Omental fat pad (tissue), 4 donors: Measurements from ENCODE around the gene EIF5A. TPM values are rescaled to one million over a fixed set of nuclear protein-coding genes. Genes with fewer than 3 reads are reported as not detected.
A peak's percentile ranks its signal among the peaks of the same experiment; 100 is the strongest.

Source experiments
- ATAC-seq: fragments of 150-250 bp; one replicate; pipeline ENCODE4 v1.9.1; 2016; ENCODE audit warnings: mild to moderate bottlenecking, moderate library complexity; ENCODE audit not compliant: low FRiP score
- DNase-seq: peaks from one replicate; pipeline ENCODE4 v3.0.0-alpha.2; 2019; ENCODE audit warnings: low spot score
- total RNA-seq, 4 donors: library from RNA; depleted of rRNA; stranded (reverse); fragments of >200 nt; gene quantifications; one replicate each; pipeline ENCODE4 v1.1.0, GENCODE V29; 2016
- TF ChIP-seq, protein P1 (sequence below), 3 donors: fragments of 450-650 bp; IDR thresholded peaks; one replicate each; pipeline ENCODE4 v1.5.1; 2016 to 2017; ENCODE audit warnings: antibody characterized with exemption in 3 of 3, mild to moderate bottlenecking in 3 of 3, moderate library complexity in 2 of 3

The EIF5A gene
- total RNA-seq = 100 to 1,000 TPM; 127 to 408 (median 282) TPM

DNA sequence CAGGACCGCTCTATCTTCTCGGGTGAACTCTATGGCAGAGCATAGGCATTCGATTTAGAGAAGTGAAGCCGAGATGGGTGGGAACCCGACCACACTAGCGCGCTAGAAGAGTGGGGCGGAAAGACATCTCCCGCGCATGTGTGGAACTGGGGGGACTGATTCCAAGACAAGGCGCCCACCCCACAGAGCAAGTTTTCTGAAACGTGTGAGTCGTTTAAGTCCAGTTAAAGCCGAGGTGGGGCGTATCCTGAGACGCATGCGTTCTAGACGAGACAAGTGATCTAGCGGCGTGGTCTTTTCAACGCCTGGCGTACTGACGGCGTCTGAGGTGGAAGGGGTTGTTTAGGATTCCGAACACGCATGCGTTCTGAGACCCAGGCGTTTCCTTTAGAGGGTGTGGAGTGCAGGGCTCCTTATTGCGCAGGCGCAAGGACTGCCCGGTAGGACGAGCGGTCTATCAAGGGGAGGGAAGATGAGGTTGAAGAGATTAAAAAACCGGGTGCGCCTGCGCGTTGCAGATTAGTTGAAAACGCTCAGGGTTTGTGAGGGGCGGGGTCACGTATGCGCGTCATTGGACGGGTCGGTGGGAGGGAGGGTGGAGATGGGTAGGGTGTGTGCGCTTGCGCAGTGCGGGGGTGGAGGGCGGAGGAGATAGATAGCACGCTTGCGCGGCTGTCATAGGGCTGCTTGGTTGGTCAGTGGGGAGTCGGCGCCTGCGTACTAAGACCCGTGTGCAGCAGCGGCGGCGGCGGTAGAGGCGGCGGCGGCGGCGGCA, at the start of gene EIF5A:
EIF5A (plus strand) TSS at position 718 of the 775 bp plus-strand sequence. CDS start 2,008 bp downstream, outside the sequence.
- DNase-seq (peak; percentile 98), ATAC-seq (peak; percentile 94)
- TF ChIP-seq, protein P1, sequence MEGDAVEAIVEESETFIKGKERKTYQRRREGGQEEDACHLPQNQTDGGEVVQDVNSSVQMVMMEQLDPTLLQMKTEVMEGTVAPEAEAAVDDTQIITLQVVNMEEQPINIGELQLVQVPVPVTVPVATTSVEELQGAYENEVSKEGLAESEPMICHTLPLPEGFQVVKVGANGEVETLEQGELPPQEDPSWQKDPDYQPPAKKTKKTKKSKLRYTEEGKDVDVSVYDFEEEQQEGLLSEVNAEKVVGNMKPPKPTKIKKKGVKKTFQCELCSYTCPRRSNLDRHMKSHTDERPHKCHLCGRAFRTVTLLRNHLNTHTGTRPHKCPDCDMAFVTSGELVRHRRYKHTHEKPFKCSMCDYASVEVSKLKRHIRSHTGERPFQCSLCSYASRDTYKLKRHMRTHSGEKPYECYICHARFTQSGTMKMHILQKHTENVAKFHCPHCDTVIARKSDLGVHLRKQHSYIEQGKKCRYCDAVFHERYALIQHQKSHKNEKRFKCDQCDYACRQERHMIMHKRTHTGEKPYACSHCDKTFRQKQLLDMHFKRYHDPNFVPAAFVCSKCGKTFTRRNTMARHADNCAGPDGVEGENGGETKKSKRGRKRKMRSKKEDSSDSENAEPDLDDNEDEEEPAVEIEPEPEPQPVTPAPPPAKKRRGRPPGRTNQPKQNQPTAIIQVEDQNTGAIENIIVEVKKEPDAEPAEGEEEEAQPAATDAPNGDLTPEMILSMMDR (IDR thresholded peaks at IDR 0.05) = no peak

DNA sequence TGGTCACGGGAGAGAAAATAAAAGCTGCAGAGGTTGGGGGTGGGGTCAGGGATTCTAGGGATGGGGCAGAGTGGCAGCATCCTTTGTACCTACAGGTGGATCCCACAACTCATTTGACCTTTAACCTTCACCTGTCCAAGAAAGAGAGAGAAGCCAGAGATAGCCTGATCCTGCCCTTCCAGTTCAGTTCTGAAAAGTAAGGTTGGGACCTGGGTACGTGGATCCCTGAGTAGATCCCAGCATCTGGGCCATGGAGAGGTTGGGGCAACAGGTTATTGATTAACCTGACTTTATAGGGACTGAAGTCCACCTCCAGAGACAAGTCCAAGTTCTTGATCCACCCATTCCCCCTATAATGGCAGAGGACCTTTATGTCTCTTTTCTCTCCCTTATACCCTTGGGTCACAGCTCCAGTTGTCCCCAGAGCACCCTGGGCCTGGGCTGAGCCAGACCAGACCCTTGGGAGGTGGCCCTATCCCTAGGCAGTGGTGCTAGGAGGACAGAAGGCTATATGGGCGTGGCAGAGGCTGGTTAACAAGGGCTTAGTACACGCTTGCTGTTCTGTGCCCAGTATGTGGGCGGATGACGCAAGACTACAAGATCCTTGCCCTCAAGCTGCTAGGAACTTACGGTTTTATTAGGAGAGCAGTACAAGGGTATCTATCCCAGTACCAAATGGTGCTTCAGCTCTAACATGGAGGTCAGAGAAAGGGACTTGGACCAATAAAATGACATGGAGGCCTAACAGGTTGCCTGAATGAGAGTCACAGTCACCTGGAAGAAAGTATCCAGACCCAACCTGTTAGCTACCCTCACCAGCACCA, 48.5 kb upstream of the EIF5A start:
- ATAC-seq (no peak), DNase-seq (no peak)
- TF ChIP-seq, protein P1 (IDR thresholded peaks at IDR 0.05) = no peak

DNA sequence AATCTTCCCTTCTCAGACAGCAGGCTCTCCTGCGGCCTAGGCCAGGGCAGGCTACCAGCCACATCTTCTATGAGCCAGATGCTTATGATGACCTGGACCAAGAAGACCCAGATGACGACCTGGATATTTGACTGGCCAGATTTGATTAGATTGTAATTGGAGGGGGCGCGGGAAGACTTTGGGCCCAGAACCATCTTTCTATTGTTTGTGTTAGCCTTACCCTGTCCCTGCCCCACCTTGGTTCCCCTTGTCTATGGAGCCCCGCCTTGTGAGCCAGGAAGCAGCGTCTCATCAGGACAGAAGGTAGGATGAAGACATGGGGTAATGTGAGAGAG, 47.9 kb upstream of the EIF5A start:
- DNase-seq (no peak), ATAC-seq (no peak)
- TF ChIP-seq, protein P1 (IDR thresholded peaks at IDR 0.05) = no peak

DNA sequence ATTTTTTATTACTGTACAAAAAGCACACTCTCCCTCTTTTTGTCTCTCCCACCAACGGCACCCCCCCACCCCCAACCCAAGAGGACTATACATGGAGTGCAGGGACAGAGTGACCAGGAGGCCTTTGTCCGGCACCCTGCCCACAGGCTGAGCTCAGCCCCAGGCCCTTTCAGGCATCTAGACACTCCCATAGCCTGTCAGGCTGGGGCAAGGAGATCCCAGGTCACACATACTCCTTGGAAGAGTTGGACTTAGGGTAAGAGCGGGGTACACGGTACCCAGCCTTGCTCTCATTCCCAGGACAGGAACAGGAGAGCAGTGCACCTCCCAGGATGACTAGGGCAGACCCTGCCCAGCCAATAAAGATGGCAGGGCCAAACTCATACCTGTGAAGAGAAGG, 47.3 kb upstream of the EIF5A start:
- TF ChIP-seq, protein P1 (IDR thresholded peaks at IDR 0.05) = no peak
- DNase-seq (no peak), ATAC-seq (no peak)

DNA sequence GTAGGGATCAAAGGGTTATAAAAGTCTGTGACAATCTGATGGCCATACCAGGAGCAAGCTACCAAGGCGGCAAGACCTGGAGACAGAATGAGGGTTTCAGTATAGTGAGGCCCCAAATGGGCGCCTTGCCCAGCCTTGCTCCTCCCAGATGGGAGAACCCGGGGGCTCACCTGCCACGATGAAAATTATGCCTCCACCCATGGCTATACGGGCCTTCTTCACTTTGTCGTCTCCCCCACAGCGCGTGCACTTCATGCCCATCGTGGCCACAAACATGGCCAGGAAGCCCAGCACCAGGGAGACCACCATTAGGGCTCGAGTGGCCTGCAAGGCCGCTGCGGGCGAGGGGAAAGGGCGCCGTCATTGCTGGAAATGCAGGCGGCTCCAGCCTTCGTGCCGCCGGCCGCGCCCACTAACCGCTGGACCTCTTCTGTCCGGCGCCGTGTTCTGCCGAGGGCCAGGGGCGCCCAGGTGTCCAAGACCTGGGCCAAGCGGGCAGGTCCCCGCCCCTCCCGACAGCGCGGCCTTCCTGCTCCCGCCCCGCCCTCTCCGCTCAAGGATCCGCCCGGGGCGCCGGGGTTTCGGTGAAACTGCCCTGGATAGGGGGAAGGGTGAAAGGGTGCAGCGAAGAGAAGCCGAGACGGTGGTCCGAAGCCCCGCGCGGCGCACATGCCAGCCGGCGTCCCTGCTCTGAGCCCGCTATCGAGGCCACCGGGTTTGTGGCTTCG, 46.6 kb upstream of the EIF5A start:
- peak; percentile 33 for ATAC-seq
- TF ChIP-seq, protein P1 (IDR thresholded peaks at IDR 0.05) = no peak
- DNase-seq = peak; percentile 16

DNA sequence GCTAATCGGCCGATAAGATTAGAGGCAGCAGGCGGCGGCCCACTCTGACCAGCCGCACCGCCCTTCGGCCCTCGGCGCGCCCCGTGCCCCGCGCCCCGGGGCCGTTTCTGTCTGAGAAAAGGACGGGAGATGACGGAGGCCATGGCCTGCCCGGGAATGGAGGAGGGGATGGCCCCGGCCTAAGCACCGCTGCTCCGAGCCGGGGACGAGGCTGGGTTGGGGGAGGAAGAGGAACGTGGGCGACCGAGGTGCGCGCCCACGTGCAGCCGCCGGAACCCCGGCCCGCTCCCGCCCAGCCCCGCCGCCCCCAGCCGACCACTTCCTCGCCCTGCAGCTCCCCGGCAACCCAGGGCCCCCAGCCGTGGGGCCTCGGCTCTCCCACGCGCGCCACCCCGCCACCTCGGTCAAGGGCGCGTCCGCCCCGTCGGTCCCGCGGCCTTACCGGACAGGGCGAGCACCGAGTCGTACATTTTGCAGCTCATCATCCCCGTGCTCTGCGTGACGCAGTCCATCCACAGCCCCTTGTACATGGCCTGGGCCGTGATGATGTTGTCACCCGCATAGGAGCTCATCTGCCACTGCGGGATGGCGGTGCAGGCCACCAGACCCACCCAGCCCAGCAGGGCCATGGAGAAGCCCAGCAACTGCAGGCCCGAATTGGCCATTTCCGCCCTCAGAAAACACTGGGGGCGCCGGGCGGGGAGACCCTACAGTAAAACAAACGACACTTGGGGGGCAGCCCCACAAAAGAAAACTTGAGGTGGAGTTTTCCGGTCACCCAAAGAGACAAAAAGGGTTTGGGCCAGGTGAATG, 45.8 kb upstream of the EIF5A start:
- peak; percentile 14 for ATAC-seq
- DNase-seq = no peak
- TF ChIP-seq, protein P1 (IDR thresholded peaks at IDR 0.05) = no peak
